Smooth muscle cell (in vitro differentiated cells): ENCODE data around the gene CDH4. TPM values are rescaled to one million over a fixed set of nuclear protein-coding genes. Genes with fewer than 3 reads are reported as not detected.

Source experiments
- DNase-seq: peaks from one replicate; lab custom pipeline; 2025; ENCODE audit not compliant: unreplicated experiment; lab: John Stamatoyannopoulos, UW
- H2AFZ ChIP-seq: fragments of 200-600 bp; sonication (generic); 2 replicates; pipeline ENCODE4 v1.6.0; 2016; ENCODE audit warnings: antibody characterized with exemption, low read depth, mild to moderate bottlenecking
- H3F3A ChIP-seq: fragments of 200-600 bp; sonication (generic); 2 replicates; pipeline ENCODE4 v1.6.0; 2017; ENCODE audit warnings: antibody characterized with exemption, low read depth
- H3K27ac ChIP-seq: fragments of 200-600 bp; sonication (generic); 2 replicates; pipeline ENCODE4 v1.5.1; 2016; ENCODE audit warnings: low read depth, mild to moderate bottlenecking
- H3K27me3 ChIP-seq: fragments of 200-600 bp; sonication (generic); 2 replicates; pipeline ENCODE4 v1.6.1; 2016; ENCODE audit warnings: low read depth, mild to moderate bottlenecking
- H3K36me3 ChIP-seq: fragments of 200-600 bp; sonication (generic); 2 replicates; pipeline ENCODE4 v1.5.1; 2016; ENCODE audit warnings: low read depth
- H3K4me1 ChIP-seq: fragments of 200-600 bp; sonication (generic); 2 replicates; pipeline ENCODE4 v1.5.1; 2016; ENCODE audit warnings: low read depth
- H3K4me2 ChIP-seq: fragments of 200-600 bp; sonication (generic); 2 replicates; pipeline ENCODE4 v1.6.0; 2016; ENCODE audit warnings: mild to moderate bottlenecking
- H3K4me3 ChIP-seq: fragments of 200-600 bp; sonication (generic); 2 replicates; pipeline ENCODE4 v1.5.1; 2016; ENCODE audit warnings: mild to moderate bottlenecking
- H3K79me2 ChIP-seq: fragments of 200-600 bp; sonication (generic); 2 replicates; pipeline ENCODE4 v1.6.0; 2016; ENCODE audit warnings: low read depth, mild to moderate bottlenecking
- H3K9ac ChIP-seq: fragments of 200-600 bp; sonication (generic); 2 replicates; pipeline ENCODE4 v1.6.0; 2016; ENCODE audit warnings: low read depth
- H3K9me3 ChIP-seq: fragments of 200-600 bp; sonication (generic); replicated peaks from 2 replicates; pipeline ENCODE4 v1.5.1; 2016; ENCODE audit warnings: low read depth
- H4K20me1 ChIP-seq: fragments of 200-600 bp; sonication (generic); 2 replicates; pipeline ENCODE4 v1.6.0; 2016; ENCODE audit warnings: low read depth
- WGBS: methylation state at CpG from one replicate; pipeline ENCODE4 v1.1.7; 2016; ENCODE audit warnings: low lambda C conversion rate; 5-methylcytosine and 5-hydroxymethylcytosine counted together
- polyA plus RNA-seq: library from polyadenylated mRNA; unstranded; fragments of >200 nt; fragmentation: Nextera tagmentation; extraction: Ambion mirVana; gene quantifications from 2 replicates; pipeline ENCODE4 v1.2.1, GENCODE V29; 2016
- total RNA-seq: library from RNA; depleted of rRNA; stranded (reverse); fragments of >200 nt; gene quantifications from 2 replicates; pipeline ENCODE4 v1.2.3, GENCODE V29; 2014
- TF ChIP-seq, protein P1 (sequence below): fragments of 200-600 bp; sonication (generic); IDR thresholded peaks from 2 replicates; pipeline ENCODE4 v1.5.1; 2017; ENCODE audit warnings: borderline replicate concordance, mild to moderate bottlenecking, antibody characterized with exemption; ENCODE audit not compliant: insufficient read depth, poor library complexity, severe bottlenecking

The CDH4 gene
- total and polyA plus RNA-seq, 2 experiments from 2014 or later: 0.03 to 0.04 TPM

DNA sequence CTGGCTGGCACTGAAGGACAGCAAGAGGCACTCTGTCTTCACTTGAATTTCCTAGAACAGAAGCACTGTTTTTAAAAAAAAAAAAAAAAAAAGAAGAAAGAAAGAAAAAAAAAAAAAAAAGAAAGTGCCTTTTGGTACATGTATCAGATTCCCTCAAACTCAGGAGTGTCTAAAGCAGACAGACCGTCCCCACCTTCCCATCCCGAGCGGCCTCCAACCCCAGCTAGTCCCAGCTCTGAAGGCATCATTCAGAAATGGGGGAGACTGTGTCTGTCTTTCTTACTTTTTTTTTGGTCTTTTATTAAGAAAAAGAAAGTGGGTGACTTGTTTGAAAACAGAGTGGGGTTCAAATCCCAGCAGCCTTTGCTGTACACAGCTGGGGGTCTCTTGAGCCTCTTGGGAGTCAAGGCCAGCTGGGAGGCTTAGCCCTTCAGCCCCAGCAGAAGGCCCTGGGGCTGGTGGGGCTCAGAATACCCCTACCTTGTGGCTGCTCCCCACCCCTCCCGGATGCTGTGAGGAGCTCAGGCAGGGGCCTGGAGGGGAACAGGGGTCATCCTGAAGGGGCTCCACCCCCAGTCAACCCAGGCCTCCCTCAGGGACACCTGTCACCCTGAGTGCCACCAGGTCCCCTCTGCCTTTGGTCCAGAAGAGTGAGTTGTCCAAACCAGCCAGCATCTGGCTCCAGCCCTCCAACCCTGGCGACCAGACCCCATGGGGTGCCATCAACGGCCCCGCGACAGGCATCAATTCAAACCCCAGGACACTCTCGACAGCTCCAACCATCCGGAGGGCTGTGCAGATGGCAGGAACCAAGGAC lies 685.3 kb downstream of the CDH4 start:
- H2AFZ ChIP-seq: no peak overlapping the region

GRCh38 chr20:61937963-61938838 lies 686.1 kb downstream of the CDH4 start:
- Histone ChIP-seq H4K20me1 (no peaks in the 10 kb centered on the region), H3K27ac (no peak overlapping the region), H3K4me2 (no peak overlapping the region), H3K4me3 (no peak overlapping the region), H3K79me2 (no peaks in the 10 kb centered on the region), H3K27me3 (no peaks in the 10 kb centered on the region), H3F3A (no peaks in the 10 kb centered on the region), H3K36me3 (no peaks in the 10 kb centered on the region), H2AFZ (no peak overlapping the region), H3K4me1 (no peaks in the 10 kb centered on the region), H3K9ac (no peak overlapping the region), H3K9me3 (no peaks in the 10 kb centered on the region)
- TF ChIP-seq, protein P1, sequence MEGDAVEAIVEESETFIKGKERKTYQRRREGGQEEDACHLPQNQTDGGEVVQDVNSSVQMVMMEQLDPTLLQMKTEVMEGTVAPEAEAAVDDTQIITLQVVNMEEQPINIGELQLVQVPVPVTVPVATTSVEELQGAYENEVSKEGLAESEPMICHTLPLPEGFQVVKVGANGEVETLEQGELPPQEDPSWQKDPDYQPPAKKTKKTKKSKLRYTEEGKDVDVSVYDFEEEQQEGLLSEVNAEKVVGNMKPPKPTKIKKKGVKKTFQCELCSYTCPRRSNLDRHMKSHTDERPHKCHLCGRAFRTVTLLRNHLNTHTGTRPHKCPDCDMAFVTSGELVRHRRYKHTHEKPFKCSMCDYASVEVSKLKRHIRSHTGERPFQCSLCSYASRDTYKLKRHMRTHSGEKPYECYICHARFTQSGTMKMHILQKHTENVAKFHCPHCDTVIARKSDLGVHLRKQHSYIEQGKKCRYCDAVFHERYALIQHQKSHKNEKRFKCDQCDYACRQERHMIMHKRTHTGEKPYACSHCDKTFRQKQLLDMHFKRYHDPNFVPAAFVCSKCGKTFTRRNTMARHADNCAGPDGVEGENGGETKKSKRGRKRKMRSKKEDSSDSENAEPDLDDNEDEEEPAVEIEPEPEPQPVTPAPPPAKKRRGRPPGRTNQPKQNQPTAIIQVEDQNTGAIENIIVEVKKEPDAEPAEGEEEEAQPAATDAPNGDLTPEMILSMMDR: no peak
- DNase-seq: no peak
- 88% methylated on average over 30 of the region's 31 CpGs for WGBS

More for the DNA sequence above, 685.3 kb downstream of the CDH4 start:
- no peaks in the 10 kb centered on the region for H3F3A ChIP-seq
- no peak for DNase-seq
- H3K79me2 ChIP-seq: no peaks in the 10 kb centered on the region
- H3K9ac ChIP-seq: no peak overlapping the region
- H3K4me2 ChIP-seq: no peak overlapping the region
- no peaks in the 10 kb centered on the region for H3K4me1 ChIP-seq
- TF ChIP-seq, protein P1: no peak
- no peaks in the 10 kb centered on the region for H3K36me3 ChIP-seq
- no peaks in the 10 kb centered on the region for H4K20me1 ChIP-seq
- H3K9me3 ChIP-seq: no peaks in the 10 kb centered on the region
- H3K27me3 ChIP-seq: no peaks in the 10 kb centered on the region
- no peak overlapping the region for H3K27ac ChIP-seq
- 87% methylated on average over 10 of the region's 10 CpGs for WGBS
- no peak overlapping the region for H3K4me3 ChIP-seq

GRCh38 chr20:61938839-61939690 lies 687.0 kb downstream of the CDH4 start:
- Histone ChIP-seq H4K20me1 (no peaks in the 10 kb centered on the region), H3K4me2 (no peak overlapping the region), H3K27me3 (no peaks in the 10 kb centered on the region), H3K4me3 (no peak overlapping the region), H3K27ac (no peak overlapping the region), H3K36me3 (no peaks in the 10 kb centered on the region), H3K79me2 (no peaks in the 10 kb centered on the region), H3F3A (no peaks in the 10 kb centered on the region), H3K9me3 (no peaks in the 10 kb centered on the region), H2AFZ (no peak overlapping the region), H3K4me1 (no peaks in the 10 kb centered on the region), H3K9ac (no peak overlapping the region)
- TF ChIP-seq, protein P1: no peak
- WGBS: 91% methylated on average over 26 of the region's 27 CpGs
- no peak for DNase-seq
